ENCODE results near the gene RANGAP1. TPM values are rescaled to one million over a fixed set of nuclear protein-coding genes. Genes with fewer than 3 reads are reported as not detected.

The RANGAP1 gene
- total RNA-seq, 4 donors from 2014 or later = 31.4 to 75.2 (median 52.1) TPM

DNA sequence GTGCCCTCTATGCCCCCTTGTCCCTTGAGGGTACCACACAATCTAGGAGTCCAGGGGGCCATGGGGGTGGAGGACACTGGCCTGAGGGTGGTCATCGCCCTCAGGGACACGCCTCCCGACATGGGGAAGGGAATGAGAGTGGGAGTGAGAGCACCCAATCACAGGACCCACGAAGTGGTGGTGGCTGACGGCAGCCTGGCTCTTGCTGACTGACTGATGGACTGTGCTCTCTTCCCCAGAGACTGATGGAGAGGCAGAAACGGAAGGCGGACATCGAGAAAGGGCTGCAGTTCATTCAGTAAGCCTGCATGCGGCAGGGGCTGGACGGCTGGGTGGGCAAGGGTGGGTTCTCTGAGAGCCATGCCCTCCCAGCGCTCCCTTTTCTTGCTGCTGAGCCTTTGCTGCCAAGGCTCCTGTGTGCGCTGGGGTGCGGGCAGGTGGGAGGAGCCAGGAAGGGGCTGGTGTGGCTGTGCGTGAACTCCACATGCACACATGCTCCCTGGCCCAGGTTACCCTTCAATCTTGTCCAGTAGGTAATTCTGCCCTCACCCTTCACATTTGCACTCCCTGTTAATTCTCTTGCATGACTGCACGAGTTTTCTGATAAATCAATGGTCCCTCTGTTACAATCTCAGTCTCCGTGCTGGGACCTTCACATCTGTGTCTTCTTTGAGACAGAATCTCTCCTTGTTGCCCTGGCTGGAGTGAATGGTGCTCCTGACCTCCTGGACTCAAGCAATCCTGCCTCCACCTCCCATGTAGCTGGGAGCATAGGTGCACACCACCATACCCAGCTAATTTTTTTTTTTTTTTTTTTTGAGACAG is 34.6 kb upstream of the RANGAP1 start:
- ATAC-seq (no peak), DNase-seq (no peak)
- H3K4me1 ChIP-seq = peaks cover 8 to 13% of the 10 kb centered on the region in 2 donors
- no peaks in the 10 kb centered on the region for H3K9me3 ChIP-seq
- H3K27ac ChIP-seq = peak overlapping the region in 1 of 4 donors; percentile 69
- no peak overlapping the region for H3K4me3 ChIP-seq
- TF ChIP-seq, protein P1, sequence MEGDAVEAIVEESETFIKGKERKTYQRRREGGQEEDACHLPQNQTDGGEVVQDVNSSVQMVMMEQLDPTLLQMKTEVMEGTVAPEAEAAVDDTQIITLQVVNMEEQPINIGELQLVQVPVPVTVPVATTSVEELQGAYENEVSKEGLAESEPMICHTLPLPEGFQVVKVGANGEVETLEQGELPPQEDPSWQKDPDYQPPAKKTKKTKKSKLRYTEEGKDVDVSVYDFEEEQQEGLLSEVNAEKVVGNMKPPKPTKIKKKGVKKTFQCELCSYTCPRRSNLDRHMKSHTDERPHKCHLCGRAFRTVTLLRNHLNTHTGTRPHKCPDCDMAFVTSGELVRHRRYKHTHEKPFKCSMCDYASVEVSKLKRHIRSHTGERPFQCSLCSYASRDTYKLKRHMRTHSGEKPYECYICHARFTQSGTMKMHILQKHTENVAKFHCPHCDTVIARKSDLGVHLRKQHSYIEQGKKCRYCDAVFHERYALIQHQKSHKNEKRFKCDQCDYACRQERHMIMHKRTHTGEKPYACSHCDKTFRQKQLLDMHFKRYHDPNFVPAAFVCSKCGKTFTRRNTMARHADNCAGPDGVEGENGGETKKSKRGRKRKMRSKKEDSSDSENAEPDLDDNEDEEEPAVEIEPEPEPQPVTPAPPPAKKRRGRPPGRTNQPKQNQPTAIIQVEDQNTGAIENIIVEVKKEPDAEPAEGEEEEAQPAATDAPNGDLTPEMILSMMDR (IDR thresholded peaks at IDR 0.05 in 4 of 5, conservative IDR thresholded peaks at IDR 0.05 in 1 of 5) = no peak
- TF ChIP-seq POLR2A (IDR thresholded peaks at IDR 0.05) = no peak
- peaks cover 0 to 18% of the 10 kb centered on the region in 2 donors for H3K36me3 ChIP-seq
- H3K27me3 ChIP-seq = no peaks in the 10 kb centered on the region
- in situ Hi-C loops (cut with MboI; ENCODE audit: low sequenced_read_pairs in 4 of 4) = no loop called here
- intact Hi-C loops (cut with DNase I; ENCODE audit: low total_unique reads) = no loop called here

DNA sequence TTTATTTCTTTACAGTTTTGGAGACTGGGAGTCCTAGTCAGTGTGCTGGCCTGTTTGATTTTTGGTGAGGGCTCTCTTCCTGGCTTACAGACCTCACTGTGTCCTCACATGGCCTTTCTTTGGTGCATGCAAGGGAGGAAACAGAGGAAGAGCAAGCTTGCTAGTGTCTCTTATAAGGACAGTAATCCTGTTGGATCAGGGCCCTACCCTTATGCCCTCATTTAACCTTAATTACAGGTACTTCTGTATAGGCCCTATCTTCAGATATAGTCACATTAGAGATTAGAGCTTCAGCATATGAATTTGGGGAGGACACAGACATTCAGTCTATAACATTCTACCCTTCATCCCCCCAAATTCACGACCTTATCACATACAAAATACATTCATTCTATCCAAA is 29.6 kb upstream of the RANGAP1 start:
- in situ Hi-C loops (cut with MboI; ENCODE audit: low sequenced_read_pairs in 4 of 4) = no loop called here
- Histone ChIP-seq H3K27ac (peak overlapping the region in 1 of 4 donors; percentile 15), H3K36me3 (no peaks in the 10 kb centered on the region), H3K27me3 (no peaks in the 10 kb centered on the region), H3K9me3 (no peaks in the 10 kb centered on the region), H3K4me3 (no peak overlapping the region), H3K4me1 (peaks cover 12 to 19% of the 10 kb centered on the region in 2 donors)
- ATAC-seq = no peak
- intact Hi-C loops (cut with DNase I; ENCODE audit: low total_unique reads) = no loop called here
- no peak for TF ChIP-seq POLR2A (IDR thresholded peaks at IDR 0.05)
- TF ChIP-seq, protein P1 (IDR thresholded peaks at IDR 0.05 in 4 of 5, conservative IDR thresholded peaks at IDR 0.05 in 1 of 5) = no peak
- DNase-seq = no peak

DNA sequence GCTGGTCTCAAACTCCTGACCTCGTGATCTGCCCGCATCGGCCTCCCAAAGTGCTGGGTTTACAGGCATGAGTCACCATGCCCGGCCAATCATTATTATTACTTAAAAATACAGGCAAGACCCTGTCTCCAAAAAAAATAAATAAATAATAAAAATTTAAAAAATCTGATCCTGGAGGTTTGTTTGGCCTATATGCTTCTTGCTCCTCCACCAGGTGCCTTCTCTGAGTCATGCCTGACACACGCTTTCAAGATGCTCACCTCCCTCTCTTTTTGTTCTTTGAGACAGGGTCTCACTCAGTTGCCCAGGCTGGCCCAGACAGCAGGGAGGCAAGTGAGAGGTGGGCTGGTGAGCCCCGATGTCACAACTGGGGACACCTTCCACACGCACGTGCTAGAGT is 28.8 kb upstream of the RANGAP1 start:
- peak overlapping the region in 1 of 4 donors; percentile 15 for H3K27ac ChIP-seq
- ATAC-seq (no peak), DNase-seq (no peak)
- H3K9me3 ChIP-seq = no peaks in the 10 kb centered on the region
- no peaks in the 10 kb centered on the region for H3K27me3 ChIP-seq
- TF ChIP-seq, protein P1 (IDR thresholded peaks at IDR 0.05 in 4 of 5, conservative IDR thresholded peaks at IDR 0.05 in 1 of 5) = no peak
- TF ChIP-seq POLR2A (IDR thresholded peaks at IDR 0.05) = no peak
- H3K4me1 ChIP-seq = peaks cover 12 to 19% of the 10 kb centered on the region in 2 donors
- no peak overlapping the region for H3K4me3 ChIP-seq
- in situ Hi-C loops (cut with MboI; ENCODE audit: low sequenced_read_pairs in 4 of 4) (no loop called here), intact Hi-C loops (cut with DNase I; ENCODE audit: low total_unique reads) (no loop called here)
- no peaks in the 10 kb centered on the region for H3K36me3 ChIP-seq

DNA sequence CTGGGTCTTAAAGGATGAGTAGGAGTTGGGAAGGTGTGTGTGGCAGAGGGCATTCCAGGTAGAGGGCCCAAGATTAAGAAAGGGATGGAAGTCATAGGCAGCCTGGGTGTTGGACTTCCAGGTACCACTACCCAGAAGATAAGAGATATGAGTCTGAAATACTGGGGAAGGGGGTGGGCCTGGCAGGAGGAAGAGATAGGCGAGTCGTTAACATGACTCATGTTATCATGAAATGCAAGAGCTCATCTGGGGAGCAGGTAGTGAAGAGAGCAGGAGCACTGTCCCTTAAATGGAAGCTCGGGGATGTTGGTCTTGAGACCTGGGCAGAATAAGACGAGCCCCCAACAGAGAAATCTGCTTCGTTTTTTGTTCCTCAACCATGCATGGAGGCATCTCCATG is 25.5 kb upstream of the RANGAP1 start:
- no peaks in the 10 kb centered on the region for H3K27me3 ChIP-seq
- peaks cover 20 to 23% of the 10 kb centered on the region in 2 donors for H3K4me1 ChIP-seq
- TF ChIP-seq POLR2A (IDR thresholded peaks at IDR 0.05) = no peak
- TF ChIP-seq, protein P1 (IDR thresholded peaks at IDR 0.05 in 4 of 5, conservative IDR thresholded peaks at IDR 0.05 in 1 of 5) = no peak
- in situ Hi-C loops (cut with MboI; ENCODE audit: low sequenced_read_pairs in 4 of 4) = no loop called here
- ATAC-seq (no peak), DNase-seq (no peak)
- H3K9me3 ChIP-seq = no peaks in the 10 kb centered on the region
- H3K27ac ChIP-seq = no peak overlapping the region
- H3K36me3 ChIP-seq = no peaks in the 10 kb centered on the region
- H3K4me3 ChIP-seq = no peak overlapping the region
- intact Hi-C loops (cut with DNase I; ENCODE audit: low total_unique reads) = no loop called here

All from gastrocnemius medialis (tissue), 4 donors.